Liver (tissue), 9 donors: ENCODE measurements around the gene IL12RB1. TPM values are rescaled to one million over a fixed set of nuclear protein-coding genes. Genes with fewer than 3 reads are reported as not detected.

ENCODE experiments used
- DNase-seq: peaks from one replicate; pipeline ENCODE4 v3.0.0-alpha.2; 2017; ENCODE audit warnings: low spot score
- H3K27ac ChIP-seq, 2 donors: one replicate each; pipeline ENCODE4 v1.7.0; 2013; ENCODE audit warnings: inconsistent platforms in 2 of 2, low read length in 2 of 2, control low read depth in 1 of 2, low read depth in 1 of 2, mild to moderate bottlenecking in 1 of 2
- H3K27me3 ChIP-seq, 4 donors: one replicate each; pipeline versions ENCODE4 v1.6.1 to v1.7.0; 2013; ENCODE audit warnings: low read length in 3 of 4, inconsistent platforms in 1 of 4, mild to moderate bottlenecking in 1 of 4, moderate library complexity in 1 of 4; ENCODE audit not compliant: control insufficient read depth in 4 of 4, insufficient read depth in 4 of 4
- H3K36me3 ChIP-seq, 4 donors: one replicate each; pipeline versions ENCODE4 v1.6.1 to v1.7.0; 2013; ENCODE audit warnings: low read length in 3 of 4, mild to moderate bottlenecking in 3 of 4, low read depth in 1 of 4, moderate library complexity in 1 of 4; ENCODE audit not compliant: control insufficient read depth in 4 of 4, insufficient read depth in 3 of 4
- H3K4me1 ChIP-seq, 4 donors: one replicate each; pipeline versions ENCODE4 v1.6.1 to v1.7.0; 2013; ENCODE audit warnings: low read length in 3 of 4, mild to moderate bottlenecking in 3 of 4, moderate library complexity in 1 of 4; ENCODE audit not compliant: control insufficient read depth in 4 of 4, insufficient read depth in 4 of 4
- H3K4me3 ChIP-seq, 3 donors: one replicate each; pipeline versions ENCODE4 v1.6.1 to v1.7.0; 2013; ENCODE audit warnings: low read length in 3 of 3, control low read depth in 1 of 3, low read depth in 1 of 3, mild to moderate bottlenecking in 1 of 3
- H3K9ac ChIP-seq, 2 donors: one replicate each; pipeline ENCODE4 v1.7.0; 2013; ENCODE audit warnings: low read length in 2 of 2, mild to moderate bottlenecking in 2 of 2, moderate library complexity in 2 of 2, control low read depth in 1 of 2, low read depth in 1 of 2
- H3K9me3 ChIP-seq, 4 donors: one replicate each; pipeline versions ENCODE4 v1.6.1 to v1.7.0; 2013; ENCODE audit warnings: low read length in 3 of 4; ENCODE audit not compliant: control insufficient read depth in 4 of 4
- EGR1 ChIP-seq, 2 donors: IDR thresholded peaks; 2 replicates each; pipeline ENCODE4 v1.6.1; 2016 to 2018; ENCODE audit warnings: antibody characterized with exemption in 2 of 2, low read depth in 2 of 2
- FOXA1 ChIP-seq: IDR thresholded peaks from 2 replicates; pipeline ENCODE4 v1.6.1; 2016; ENCODE audit warnings: antibody characterized with exemption
- FOXA2 ChIP-seq: IDR thresholded peaks from 2 replicates; pipeline ENCODE4 v1.6.1; 2016; ENCODE audit warnings: antibody characterized with exemption
- HNF4G ChIP-seq: IDR thresholded peaks from 2 replicates; pipeline ENCODE4 v1.6.1; 2016; ENCODE audit warnings: antibody characterized with exemption
- NR2F2 ChIP-seq: IDR thresholded peaks from 2 replicates; pipeline ENCODE4 v1.6.1; 2016; ENCODE audit warnings: antibody characterized with exemption
- RAD21 ChIP-seq, 2 donors: IDR thresholded peaks; 2 replicates each; pipeline ENCODE4 v1.6.1; 2016; ENCODE audit warnings: antibody characterized with exemption in 2 of 2, mild to moderate bottlenecking in 2 of 2
- REST ChIP-seq: IDR thresholded peaks from 2 replicates; pipeline ENCODE4 v1.6.1; 2016; ENCODE audit warnings: antibody characterized with exemption, mild to moderate bottlenecking
- RXRA ChIP-seq, 2 donors: IDR thresholded peaks; 2 replicates each; pipeline ENCODE4 v1.6.1; 2017 to 2018; ENCODE audit warnings: antibody characterized with exemption in 2 of 2, mild to moderate bottlenecking in 1 of 2
- SP1 ChIP-seq: IDR thresholded peaks from 2 replicates; pipeline ENCODE4 v1.6.1; 2018; ENCODE audit warnings: antibody characterized with exemption, mild to moderate bottlenecking
- TAF1 ChIP-seq: conservative IDR thresholded peaks from 2 replicates; pipeline ENCODE4 v1.6.1; 2016; ENCODE audit warnings: antibody characterized with exemption, mild to moderate bottlenecking
- YY1 ChIP-seq: IDR thresholded peaks from 2 replicates; pipeline ENCODE4 v1.6.1; 2016; ENCODE audit warnings: antibody characterized with exemption, mild to moderate bottlenecking
- WGBS: extraction: QIAGEN DNeasy Blood & Tissue Kit; methylation state at CpG from one replicate; pipeline ENCODE4 v1.1.7; 2013; 5-methylcytosine and 5-hydroxymethylcytosine counted together
- polyA plus RNA-seq, 2 donors: library from polyadenylated mRNA; stranded (reverse) in 1 of 2; unstranded in 1 of 2; fragments of 200-250 nt in 1 of 2; fragments of >200 nt in 1 of 2; fragmentation: Nextera tagmentation in 1 of 2; extraction: Ambion mirVana in 1 of 2; gene quantifications; one replicate each; pipeline versions ENCODE4 v1.2.1 to v1.2.3, GENCODE V29; 2013 to 2015
- total RNA-seq, 2 donors: library from RNA; depleted of rRNA; stranded (reverse); fragments of >200 nt; gene quantifications; one replicate each; pipeline ENCODE4 v1.2.3, GENCODE V29; 2014
- TF ChIP-seq, protein P1 (sequence below): IDR thresholded peaks from 2 replicates; pipeline ENCODE4 v1.6.1; 2016; ENCODE audit warnings: antibody characterized with exemption
- TF ChIP-seq, protein P2 (sequence below): IDR thresholded peaks from 2 replicates; pipeline ENCODE4 v1.6.1; 2016; ENCODE audit warnings: antibody characterized with exemption
- TF ChIP-seq, protein P3 (sequence below): fragments of 150-350 bp; IDR thresholded peaks from 2 replicates; pipeline ENCODE4 v1.5.1; 2017; ENCODE audit warnings: improper control_type of control experiment, low read depth, low read length; ENCODE audit not compliant: missing input control
- donor health status: healthy.
- donor health status: healthy.
- donor health status: healthy.
- donor health status: healthy.
- donor health status: healthy.

IL12RB1 gene
- total and polyA plus RNA-seq, 4 donors = 0.43 to 2.4 (median 1.1) TPM

- no peak overlapping the region for H3K27ac ChIP-seq
- 79% methylated on average over 4 of the region's 4 CpGs for WGBS
Measured at GRCh38 chr19:18073197-18073596, 13.5 kb downstream of the IL12RB1 start.

GRCh38 chr19:18072335-18072734 is 14.4 kb downstream of the IL12RB1 start:
- Histone ChIP-seq H3K36me3 (no peaks in the 10 kb centered on the region), H3K9ac (no peak overlapping the region), H3K27ac (no peak overlapping the region), H3K27me3 (no peaks in the 10 kb centered on the region), H3K4me3 (no peak overlapping the region), H3K4me1 (no peaks in the 10 kb centered on the region), H3K9me3 (no peaks in the 10 kb centered on the region)
- DNase-seq = no peak
- TF ChIP-seq FOXA1 = no peak
- no peak for TF ChIP-seq HNF4G
- no peak for TF ChIP-seq NR2F2
- TF ChIP-seq TAF1 = no peak
- TF ChIP-seq REST = no peak
- no peak for TF ChIP-seq EGR1 (IDR thresholded peaks at IDR 0.05; ENCODE audit: low read depth in 2 of 2)
- TF ChIP-seq, protein P1, sequence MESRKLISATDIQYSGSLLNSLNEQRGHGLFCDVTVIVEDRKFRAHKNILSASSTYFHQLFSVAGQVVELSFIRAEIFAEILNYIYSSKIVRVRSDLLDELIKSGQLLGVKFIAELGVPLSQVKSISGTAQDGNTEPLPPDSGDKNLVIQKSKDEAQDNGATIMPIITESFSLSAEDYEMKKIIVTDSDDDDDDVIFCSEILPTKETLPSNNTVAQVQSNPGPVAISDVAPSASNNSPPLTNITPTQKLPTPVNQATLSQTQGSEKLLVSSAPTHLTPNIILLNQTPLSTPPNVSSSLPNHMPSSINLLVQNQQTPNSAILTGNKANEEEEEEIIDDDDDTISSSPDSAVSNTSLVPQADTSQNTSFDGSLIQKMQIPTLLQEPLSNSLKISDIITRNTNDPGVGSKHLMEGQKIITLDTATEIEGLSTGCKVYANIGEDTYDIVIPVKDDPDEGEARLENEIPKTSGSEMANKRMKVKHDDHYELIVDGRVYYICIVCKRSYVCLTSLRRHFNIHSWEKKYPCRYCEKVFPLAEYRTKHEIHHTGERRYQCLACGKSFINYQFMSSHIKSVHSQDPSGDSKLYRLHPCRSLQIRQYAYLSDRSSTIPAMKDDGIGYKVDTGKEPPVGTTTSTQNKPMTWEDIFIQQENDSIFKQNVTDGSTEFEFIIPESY = no peak
- no peak for TF ChIP-seq RAD21 (IDR thresholded peaks at IDR 0.05)
- no peak for TF ChIP-seq YY1
- TF ChIP-seq, protein P2, sequence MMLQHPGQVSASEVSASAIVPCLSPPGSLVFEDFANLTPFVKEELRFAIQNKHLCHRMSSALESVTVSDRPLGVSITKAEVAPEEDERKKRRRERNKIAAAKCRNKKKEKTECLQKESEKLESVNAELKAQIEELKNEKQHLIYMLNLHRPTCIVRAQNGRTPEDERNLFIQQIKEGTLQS = no peak
- no peak for TF ChIP-seq FOXA2
- TF ChIP-seq RXRA (IDR thresholded peaks at IDR 0.05) = no peak
- TF ChIP-seq SP1 = no peak
- WGBS = 91% methylated on average over 6 of the region's 6 CpGs

More at GRCh38 chr19:18073197-18073596, 13.5 kb downstream of the IL12RB1 start:
- H3K9me3 ChIP-seq = no peaks in the 10 kb centered on the region
- no peak overlapping the region for H3K4me3 ChIP-seq
- no peaks in the 10 kb centered on the region for H3K4me1 ChIP-seq
- no peak for DNase-seq
- H3K36me3 ChIP-seq = no peaks in the 10 kb centered on the region
- H3K27me3 ChIP-seq = no peaks in the 10 kb centered on the region
- no peak overlapping the region for H3K9ac ChIP-seq
- TF ChIP-seq, protein P3, sequence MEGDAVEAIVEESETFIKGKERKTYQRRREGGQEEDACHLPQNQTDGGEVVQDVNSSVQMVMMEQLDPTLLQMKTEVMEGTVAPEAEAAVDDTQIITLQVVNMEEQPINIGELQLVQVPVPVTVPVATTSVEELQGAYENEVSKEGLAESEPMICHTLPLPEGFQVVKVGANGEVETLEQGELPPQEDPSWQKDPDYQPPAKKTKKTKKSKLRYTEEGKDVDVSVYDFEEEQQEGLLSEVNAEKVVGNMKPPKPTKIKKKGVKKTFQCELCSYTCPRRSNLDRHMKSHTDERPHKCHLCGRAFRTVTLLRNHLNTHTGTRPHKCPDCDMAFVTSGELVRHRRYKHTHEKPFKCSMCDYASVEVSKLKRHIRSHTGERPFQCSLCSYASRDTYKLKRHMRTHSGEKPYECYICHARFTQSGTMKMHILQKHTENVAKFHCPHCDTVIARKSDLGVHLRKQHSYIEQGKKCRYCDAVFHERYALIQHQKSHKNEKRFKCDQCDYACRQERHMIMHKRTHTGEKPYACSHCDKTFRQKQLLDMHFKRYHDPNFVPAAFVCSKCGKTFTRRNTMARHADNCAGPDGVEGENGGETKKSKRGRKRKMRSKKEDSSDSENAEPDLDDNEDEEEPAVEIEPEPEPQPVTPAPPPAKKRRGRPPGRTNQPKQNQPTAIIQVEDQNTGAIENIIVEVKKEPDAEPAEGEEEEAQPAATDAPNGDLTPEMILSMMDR = no peak
